Colonic mucosa (tissue), 4 donors: ENCODE results near the gene IL18R1. TPM values are rescaled to one million over a fixed set of nuclear protein-coding genes. Genes with fewer than 3 reads are reported as not detected.
A peak's percentile ranks its signal among the peaks of the same experiment; 100 is the strongest.

ENCODE experiments used
- DNase-seq: peaks from one replicate; pipeline ENCODE4 v3.0.0-alpha.2; 2020
- H3K27ac ChIP-seq: fragments of 200-600 bp; one replicate; pipeline ENCODE4 v1.8.0; 2021
- H3K27me3 ChIP-seq: fragments of 200-600 bp; one replicate; pipeline ENCODE4 v1.8.0; 2021
- H3K36me3 ChIP-seq: fragments of 200-600 bp; one replicate; pipeline ENCODE4 v1.8.0; 2021
- H3K4me1 ChIP-seq: fragments of 200-600 bp; one replicate; pipeline ENCODE4 v1.8.0; 2021; ENCODE audit warnings: mild to moderate bottlenecking
- H3K4me3 ChIP-seq: fragments of 200-600 bp; one replicate; pipeline ENCODE4 v1.8.0; 2021
- H3K9ac ChIP-seq, 2 donors: one replicate each; pipeline ENCODE4 v1.7.0; 2013; ENCODE audit warnings: control low read depth in 2 of 2, low read depth in 2 of 2, low read length in 2 of 2
- H3K9me3 ChIP-seq: fragments of 200-600 bp; one replicate; pipeline ENCODE4 v1.8.0; 2021
- CTCF ChIP-seq: fragments of 200-600 bp; IDR thresholded peaks from one replicate; pipeline ENCODE4 v1.8.0; 2022; ENCODE audit warnings: antibody characterized with exemption, mild to moderate bottlenecking
- intact Hi-C: fragments of 100-400 bp; cut with DNase I; formaldehyde crosslinking; loops from one replicate; pipeline ENCODE4 v1.14.1; 2022
- total RNA-seq, 2 donors: library from RNA; stranded (reverse); fragmentation: NEBNext Ultra II Directional in 1 of 2; extraction: Animal tissue kit (Norgen Biotek cat#: 25700) in 1 of 2; gene quantifications; one replicate each; pipeline ENCODE4 v1.2.1, GENCODE V29; 2021
- donor health status: healthy.
- donor health status: DM: no; HTN: no; CAD: no.
- donor health status: DM: no; HTN: no; CAD: no.

The IL18R1 gene
- total RNA-seq, 2 donors from 2014 or later = 1.1 to 3.0 TPM

GRCh38 chr2:102358496-102358895 lies 2.9 kb downstream of the IL18R1 start:
- H3K4me1 ChIP-seq = peaks cover 3% of the 10 kb centered on the region
- no peak overlapping the region for H3K4me3 ChIP-seq
- no peaks in the 10 kb centered on the region for H3K36me3 ChIP-seq
- no peak for DNase-seq
- H3K27me3 ChIP-seq = no peaks in the 10 kb centered on the region
- no peak overlapping the region for H3K9ac ChIP-seq
- no peak overlapping the region for H3K27ac ChIP-seq
- no peaks in the 10 kb centered on the region for H3K9me3 ChIP-seq
- intact Hi-C loops = loop anchor here (5.0 kb wide), 1 partner anchor 89 kb away; no protein-coding TSS in a partner anchor
- TF ChIP-seq CTCF = no peak

GRCh38 chr2:102359527-102359926 lies 3.9 kb downstream of the IL18R1 start:
- TF ChIP-seq CTCF = no peak
- no peak overlapping the region for H3K9ac ChIP-seq
- intact Hi-C loops = loop anchor here (5.0 kb wide), 1 partner anchor 88 kb away; no protein-coding TSS in a partner anchor
- no peak overlapping the region for H3K4me3 ChIP-seq
- no peaks in the 10 kb centered on the region for H3K27me3 ChIP-seq
- no peaks in the 10 kb centered on the region for H3K9me3 ChIP-seq
- no peak for DNase-seq
- no peaks in the 10 kb centered on the region for H3K36me3 ChIP-seq
- H3K27ac ChIP-seq = no peak overlapping the region
- H3K4me1 ChIP-seq = peaks cover 3% of the 10 kb centered on the region

GRCh38 chr2:102361632-102362241 lies 6.1 kb downstream of the IL18R1 start:
- H3K36me3 ChIP-seq = no peaks in the 10 kb centered on the region
- TF ChIP-seq CTCF = no peak
- H3K9ac ChIP-seq = no peak overlapping the region
- no peaks in the 10 kb centered on the region for H3K9me3 ChIP-seq
- no peak overlapping the region for H3K27ac ChIP-seq
- no peak overlapping the region for H3K4me3 ChIP-seq
- no peak for DNase-seq
- intact Hi-C loops = no loop called here
- H3K27me3 ChIP-seq = no peaks in the 10 kb centered on the region
- no peaks in the 10 kb centered on the region for H3K4me1 ChIP-seq

- no peaks in the 10 kb centered on the region for H3K4me1 ChIP-seq
- TF ChIP-seq CTCF = no peak
- H3K9me3 ChIP-seq = no peaks in the 10 kb centered on the region
- no peak for DNase-seq
- H3K36me3 ChIP-seq = no peaks in the 10 kb centered on the region
- no peak overlapping the region for H3K27ac ChIP-seq
- intact Hi-C loops = no loop called here
- no peak overlapping the region for H3K9ac ChIP-seq
- H3K4me3 ChIP-seq = no peak overlapping the region
- no peaks in the 10 kb centered on the region for H3K27me3 ChIP-seq
These were observed 10.2 kb downstream of the IL18R1 start for GRCh38 chr2:102365763-102366162.

- Histone ChIP-seq H3K36me3 (no peaks in the 10 kb centered on the region), H3K27me3 (no peaks in the 10 kb centered on the region), H3K4me3 (no peak overlapping the region), H3K4me1 (no peaks in the 10 kb centered on the region), H3K27ac (peak overlapping the region; percentile 28), H3K9ac (no peak overlapping the region), H3K9me3 (no peaks in the 10 kb centered on the region)
- no peak for TF ChIP-seq CTCF
- no peak for DNase-seq
- intact Hi-C loops = no loop called here
These were observed 11.0 kb downstream of the IL18R1 start for GRCh38 chr2:102366406-102367112.
